Mesendoderm (in vitro differentiated cells): ENCODE measurements around the gene RAB31.
A peak's percentile ranks its signal among the peaks of the same experiment; 100 is the strongest.

Experiments used
- DNase-seq: peaks from one replicate; pipeline ENCODE4 v3.0.0; 2013
- H2AK5ac ChIP-seq: 2 replicates; pipeline ENCODE4 v1.6.1; 2013; ENCODE audit warnings: low read length, inconsistent platforms
- H2BK120ac ChIP-seq: 2 replicates; pipeline ENCODE4 v1.6.1; 2013; ENCODE audit warnings: low read depth, mild to moderate bottlenecking, low read length, moderate library complexity, mixed read lengths
- H2BK15ac ChIP-seq: replicated peaks from 2 replicates; pipeline ENCODE4 v1.6.1; 2013; ENCODE audit warnings: low read depth, mild to moderate bottlenecking, moderate library complexity
- H2BK5ac ChIP-seq: 2 replicates; pipeline ENCODE4 v1.6.1; 2013; ENCODE audit warnings: low read length, inconsistent platforms
- H3K18ac ChIP-seq: 2 replicates; pipeline ENCODE4 v1.6.1; 2013; ENCODE audit warnings: mild to moderate bottlenecking, low read length, mixed read lengths
- H3K23ac ChIP-seq: one replicate; pipeline ENCODE4 v1.6.1; 2013; ENCODE audit warnings: low read length
- H3K27ac ChIP-seq: 2 replicates; pipeline ENCODE4 v1.5.1; 2013; ENCODE audit warnings: low read depth, mild to moderate bottlenecking, inconsistent platforms, low read length, moderate library complexity
- H3K27me3 ChIP-seq: 2 replicates; pipeline ENCODE4 v1.6.1; 2013; ENCODE audit warnings: low read length, control low read depth, mild to moderate bottlenecking, inconsistent platforms; ENCODE audit not compliant: insufficient read depth, poor library complexity
- H3K36me3 ChIP-seq: 2 replicates; pipeline ENCODE4 v1.6.1; 2013; ENCODE audit warnings: low read length, inconsistent platforms; ENCODE audit not compliant: control insufficient read depth, insufficient read depth
- H3K4ac ChIP-seq: one replicate; pipeline ENCODE4 v1.6.1; 2013; ENCODE audit warnings: low read depth, mild to moderate bottlenecking, low read length, moderate library complexity
- H3K4me1 ChIP-seq: 2 replicates; pipeline ENCODE4 v1.6.1; 2013; ENCODE audit warnings: low read depth, low read length, inconsistent platforms; ENCODE audit not compliant: control insufficient read depth
- H3K4me2 ChIP-seq: 2 replicates; pipeline ENCODE4 v1.6.1; 2013; ENCODE audit warnings: low read length
- H3K4me3 ChIP-seq: 2 replicates; pipeline ENCODE4 v1.5.1; 2013; ENCODE audit warnings: mild to moderate bottlenecking, low read length
- H3K56ac ChIP-seq: one replicate; pipeline ENCODE4 v1.6.1; 2013; ENCODE audit warnings: low read length
- H3K79me1 ChIP-seq: 2 replicates; pipeline ENCODE4 v1.6.1; 2013; ENCODE audit warnings: low read length, inconsistent platforms
- H3K79me2 ChIP-seq: 2 replicates; pipeline ENCODE4 v1.6.1; 2013; ENCODE audit warnings: mild to moderate bottlenecking, low read length; ENCODE audit not compliant: control insufficient read depth, insufficient read depth
- H3K9ac ChIP-seq: 2 replicates; pipeline ENCODE4 v1.6.1; 2013; ENCODE audit warnings: low read length, inconsistent platforms
- H4K5ac ChIP-seq: one replicate; pipeline ENCODE4 v1.6.1; 2013; ENCODE audit warnings: low read length
- H4K8ac ChIP-seq: one replicate; pipeline ENCODE4 v1.6.1; 2013; ENCODE audit warnings: low read depth, mild to moderate bottlenecking, control low read depth, low read length, moderate library complexity
- WGBS: extraction: QIAGEN DNeasy Blood & Tissue Kit; methylation state at CpG from one replicate; pipeline ENCODE4 v1.1.7; 2013; ENCODE audit warnings: low lambda C conversion rate, missing lambda C conversion rate; ENCODE audit not compliant: insufficient coverage; ENCODE audit errors: extremely low coverage; 5-methylcytosine and 5-hydroxymethylcytosine counted together

Gene RAB31

GRCh38 chr18:9700261-9700796 is 7.8 kb upstream of the RAB31 start:
- Histone ChIP-seq H3K4me1 (peaks cover 5% of the 10 kb centered on the region), H3K9ac (no peak overlapping the region), H3K4me2 (no peak overlapping the region), H4K5ac (no peak overlapping the region), H3K27ac (no peak overlapping the region), H2BK15ac (no peak overlapping the region), H2BK120ac (no peak overlapping the region), H3K18ac (peak overlapping the region; percentile 34), H3K36me3 (no peaks in the 10 kb centered on the region), H3K79me2 (no peaks in the 10 kb centered on the region), H3K27me3 (no peaks in the 10 kb centered on the region), H3K4ac (no peak overlapping the region), H3K79me1 (no peaks in the 10 kb centered on the region), H2AK5ac (no peak overlapping the region), H3K4me3 (no peak overlapping the region), H2BK5ac (no peak overlapping the region), H3K56ac (no peak overlapping the region), H3K23ac (no peak overlapping the region), H4K8ac (no peak overlapping the region)
- peak; percentile 96 for DNase-seq
- no CpG with 5 or more reads among the region's 6 CpGs for WGBS

- Histone ChIP-seq H3K23ac (no peak overlapping the region), H3K56ac (no peak overlapping the region), H3K79me2 (no peaks in the 10 kb centered on the region), H3K9ac (no peak overlapping the region), H4K5ac (no peak overlapping the region), H2BK120ac (no peak overlapping the region), H2AK5ac (no peak overlapping the region), H4K8ac (no peak overlapping the region), H3K79me1 (no peaks in the 10 kb centered on the region), H3K36me3 (no peaks in the 10 kb centered on the region), H3K18ac (peak overlapping the region; percentile 43), H3K4ac (peak overlapping the region; percentile 72), H3K4me3 (no peak overlapping the region), H3K4me2 (no peak overlapping the region), H2BK15ac (no peak overlapping the region), H2BK5ac (peak overlapping the region; percentile 35), H3K4me1 (peaks cover 6% of the 10 kb centered on the region), H3K27ac (no peak overlapping the region), H3K27me3 (no peaks in the 10 kb centered on the region)
- WGBS: no CpG with 5 or more reads among the region's 11 CpGs
- DNase-seq: no peak
These were observed 6.3 kb upstream of the RAB31 start for GRCh38 chr18:9701609-9702349.

- H3K27ac ChIP-seq: no peak overlapping the region
- no peak overlapping the region for H3K56ac ChIP-seq
These were observed 3.6 kb upstream of the RAB31 start for GRCh38 chr18:9704233-9705118.

GRCh38 chr18:9705183-9705829 is 2.8 kb upstream of the RAB31 start:
- Histone ChIP-seq H3K36me3 (no peaks in the 10 kb centered on the region), H3K27me3 (no peaks in the 10 kb centered on the region), H2BK5ac (no peak overlapping the region), H3K18ac (no peak overlapping the region), H3K79me2 (peaks cover 3% of the 10 kb centered on the region), H2BK120ac (no peak overlapping the region), H2BK15ac (no peak overlapping the region), H4K5ac (no peak overlapping the region), H3K4me1 (peaks cover 9% of the 10 kb centered on the region), H3K4me3 (no peak overlapping the region), H4K8ac (no peak overlapping the region), H3K4me2 (no peak overlapping the region), H2AK5ac (no peak overlapping the region), H3K27ac (no peak overlapping the region), H3K56ac (no peak overlapping the region), H3K4ac (no peak overlapping the region), H3K9ac (no peak overlapping the region), H3K79me1 (peaks cover 2% of the 10 kb centered on the region), H3K23ac (no peak overlapping the region)
- DNase-seq: no peak
- WGBS: 100% methylated on average over 1 of the region's 6 CpGs

More at GRCh38 chr18:9704233-9705118, 3.6 kb upstream of the RAB31 start:
- H3K79me2 ChIP-seq: no peaks in the 10 kb centered on the region
- H2BK120ac ChIP-seq: no peak overlapping the region
- H3K4me3 ChIP-seq: no peak overlapping the region
- H2BK15ac ChIP-seq: no peak overlapping the region
- H3K18ac ChIP-seq: no peak overlapping the region
- peaks cover 8% of the 10 kb centered on the region for H3K4me1 ChIP-seq
- DNase-seq: peak; percentile 54
- H3K23ac ChIP-seq: no peak overlapping the region
- no peak overlapping the region for H3K4ac ChIP-seq
- H3K9ac ChIP-seq: no peak overlapping the region
- no peak overlapping the region for H4K5ac ChIP-seq
- no peak overlapping the region for H2BK5ac ChIP-seq
- no peak overlapping the region for H3K4me2 ChIP-seq
- no peak overlapping the region for H2AK5ac ChIP-seq
- no peaks in the 10 kb centered on the region for H3K79me1 ChIP-seq
- WGBS: no CpG with 5 or more reads among the region's 11 CpGs
- H4K8ac ChIP-seq: no peak overlapping the region
- no peaks in the 10 kb centered on the region for H3K36me3 ChIP-seq
- H3K27me3 ChIP-seq: no peaks in the 10 kb centered on the region

- H3K18ac ChIP-seq: peak overlapping the region; percentile 80
- no peaks in the 10 kb centered on the region for H3K27me3 ChIP-seq
- no peak overlapping the region for H4K5ac ChIP-seq
- H3K56ac ChIP-seq: peak overlapping the region; percentile 1
- WGBS: no CpG with 5 or more reads among the region's 12 CpGs
- no peak overlapping the region for H4K8ac ChIP-seq
- H3K79me1 ChIP-seq: peaks cover 2% of the 10 kb centered on the region
- no peak overlapping the region for H3K9ac ChIP-seq
- no peak overlapping the region for H2AK5ac ChIP-seq
- no peak overlapping the region for H3K23ac ChIP-seq
- no peak overlapping the region for H3K4me3 ChIP-seq
- H2BK5ac ChIP-seq: no peak overlapping the region
- DNase-seq: peak; percentile 41
- H3K4me1 ChIP-seq: peaks cover 9% of the 10 kb centered on the region
- no peak overlapping the region for H3K4me2 ChIP-seq
- peaks cover 6% of the 10 kb centered on the region for H3K79me2 ChIP-seq
- H2BK120ac ChIP-seq: no peak overlapping the region
- H3K4ac ChIP-seq: peak overlapping the region; percentile 49
- H3K36me3 ChIP-seq: no peaks in the 10 kb centered on the region
- no peak overlapping the region for H3K27ac ChIP-seq
- no peak overlapping the region for H2BK15ac ChIP-seq
These were observed 1.8 kb upstream of the RAB31 start for GRCh38 chr18:9706081-9706935.
